NT2/D1 (cell line): ENCODE results near the gene SLC47A2.

Experiments used
- SUZ12 ChIP-seq: IDR thresholded peaks from 2 replicates; pipeline ENCODE4 v1.6.1; 2011; ENCODE audit not compliant: insufficient read length, insufficient read depth; ENCODE audit errors: extremely low read depth
- YY1 ChIP-seq: IDR thresholded peaks from 2 replicates; pipeline ENCODE4 v1.6.1; 2011; ENCODE audit not compliant: insufficient read length, insufficient read depth

- TF ChIP-seq YY1 (no peak), SUZ12 (no peak)
Observed at GRCh38 chr17:19736071-19736470, 19.7 kb upstream of the SLC47A2 start.
